GM12878 (cell line): Measurements from ENCODE around the gene PSME3IP1.

ENCODE experiments used
- CHD4 ChIP-seq: fragments of 200-600 bp; sonication (generic); IDR thresholded peaks from 2 replicates; pipeline ENCODE4 v1.6.1; 2016; ENCODE audit warnings: mild to moderate bottlenecking
- CREB1 ChIP-seq: IDR thresholded peaks from 2 replicates; pipeline ENCODE4 v1.6.1; 2012; ENCODE audit warnings: low read depth, mild to moderate bottlenecking, inconsistent platforms
- E2F8 ChIP-seq: fragments of 450-650 bp; IDR thresholded peaks from 2 replicates; pipeline ENCODE4 v1.6.1; 2018; ENCODE audit warnings: mild to moderate bottlenecking, low read depth, moderate library complexity; ENCODE audit not compliant: partially characterized antibody
- EZH2 ChIP-seq: IDR thresholded peaks from 2 replicates; pipeline ENCODE4 v1.6.1; 2012; ENCODE audit warnings: low read depth, mild to moderate bottlenecking, control low read depth, inconsistent platforms, low read length, borderline replicate concordance; ENCODE audit not compliant: control insufficient read depth
- HDAC2 ChIP-seq: fragments of 200-600 bp; sonication (generic); IDR thresholded peaks from 2 replicates; pipeline ENCODE4 v1.6.1; 2017
- HSF1 ChIP-seq: fragments of 150-350 bp; IDR thresholded peaks from 2 replicates; pipeline ENCODE4 v1.6.1; 2014; ENCODE audit warnings: mild to moderate bottlenecking, low read depth, low read length
- JUNB ChIP-seq: IDR thresholded peaks from 2 replicates; pipeline ENCODE4 v1.6.1; 2016; ENCODE audit warnings: antibody characterized with exemption, mild to moderate bottlenecking
- LARP7 ChIP-seq: fragments of 450-650 bp; IDR thresholded peaks from 2 replicates; pipeline ENCODE4 v1.6.1; 2017; ENCODE audit warnings: mild to moderate bottlenecking
- POLR2A ChIP-seq: IDR thresholded peaks from 2 replicates; pipeline ENCODE4 v1.6.1; 2011; ENCODE audit warnings: low read depth, mild to moderate bottlenecking, low read length
- RAD21 ChIP-seq: IDR thresholded peaks from 2 replicates; pipeline ENCODE4 v1.6.1; 2011; ENCODE audit warnings: mild to moderate bottlenecking, low read depth, low read length, moderate library complexity; ENCODE audit not compliant: insufficient read depth
- RCOR1 ChIP-seq: conservative IDR thresholded peaks from 2 replicates; pipeline ENCODE4 v1.6.1; 2012; ENCODE audit warnings: low read depth, low read length, improper control_type of control experiment
- ZNF687 ChIP-seq: fragments of 450-650 bp; IDR thresholded peaks from 2 replicates; pipeline ENCODE4 v1.6.1; 2017; ENCODE audit warnings: mild to moderate bottlenecking, moderate library complexity
- TF ChIP-seq, protein P1 (sequence below), 3 experiments: IDR thresholded peaks in 2 of 3; conservative IDR thresholded peaks in 1 of 3; 2 replicates each; pipeline ENCODE4 v1.5.1; 2011; ENCODE audit warnings: low read depth in 3 of 3, low read length in 3 of 3, mild to moderate bottlenecking in 3 of 3, control low read depth in 2 of 3, moderate library complexity in 2 of 3, inconsistent platforms in 1 of 3, mixed read lengths in 1 of 3; ENCODE audit not compliant: control insufficient read depth in 2 of 3, insufficient read depth in 1 of 3; ENCODE audit errors: extremely low read depth in 1 of 3
- TF ChIP-seq, protein P2 (sequence below): IDR thresholded peaks from 2 replicates; pipeline ENCODE4 v1.6.1; 2012; ENCODE audit warnings: mild to moderate bottlenecking, low read depth, low read length

- TF ChIP-seq RAD21 (no peak), EZH2 (no peak), HDAC2 (no peak), POLR2A (no peak), CREB1 (no peak), LARP7 (no peak), CHD4 (no peak), RCOR1 (no peak), ZNF687 (no peak), E2F8 (no peak), HSF1 (no peak), JUNB (no peak)
- TF ChIP-seq, protein P1, sequence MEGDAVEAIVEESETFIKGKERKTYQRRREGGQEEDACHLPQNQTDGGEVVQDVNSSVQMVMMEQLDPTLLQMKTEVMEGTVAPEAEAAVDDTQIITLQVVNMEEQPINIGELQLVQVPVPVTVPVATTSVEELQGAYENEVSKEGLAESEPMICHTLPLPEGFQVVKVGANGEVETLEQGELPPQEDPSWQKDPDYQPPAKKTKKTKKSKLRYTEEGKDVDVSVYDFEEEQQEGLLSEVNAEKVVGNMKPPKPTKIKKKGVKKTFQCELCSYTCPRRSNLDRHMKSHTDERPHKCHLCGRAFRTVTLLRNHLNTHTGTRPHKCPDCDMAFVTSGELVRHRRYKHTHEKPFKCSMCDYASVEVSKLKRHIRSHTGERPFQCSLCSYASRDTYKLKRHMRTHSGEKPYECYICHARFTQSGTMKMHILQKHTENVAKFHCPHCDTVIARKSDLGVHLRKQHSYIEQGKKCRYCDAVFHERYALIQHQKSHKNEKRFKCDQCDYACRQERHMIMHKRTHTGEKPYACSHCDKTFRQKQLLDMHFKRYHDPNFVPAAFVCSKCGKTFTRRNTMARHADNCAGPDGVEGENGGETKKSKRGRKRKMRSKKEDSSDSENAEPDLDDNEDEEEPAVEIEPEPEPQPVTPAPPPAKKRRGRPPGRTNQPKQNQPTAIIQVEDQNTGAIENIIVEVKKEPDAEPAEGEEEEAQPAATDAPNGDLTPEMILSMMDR (IDR thresholded peaks at IDR 0.05 in 2 of 3, conservative IDR thresholded peaks at IDR 0.05 in 1 of 3; ENCODE audit: control insufficient read depth in 2 of 3, extremely low read depth in 1 of 3, insufficient read depth in 1 of 3, low read depth in 3 of 3, low read length in 3 of 3): no peak
- TF ChIP-seq, protein P2, sequence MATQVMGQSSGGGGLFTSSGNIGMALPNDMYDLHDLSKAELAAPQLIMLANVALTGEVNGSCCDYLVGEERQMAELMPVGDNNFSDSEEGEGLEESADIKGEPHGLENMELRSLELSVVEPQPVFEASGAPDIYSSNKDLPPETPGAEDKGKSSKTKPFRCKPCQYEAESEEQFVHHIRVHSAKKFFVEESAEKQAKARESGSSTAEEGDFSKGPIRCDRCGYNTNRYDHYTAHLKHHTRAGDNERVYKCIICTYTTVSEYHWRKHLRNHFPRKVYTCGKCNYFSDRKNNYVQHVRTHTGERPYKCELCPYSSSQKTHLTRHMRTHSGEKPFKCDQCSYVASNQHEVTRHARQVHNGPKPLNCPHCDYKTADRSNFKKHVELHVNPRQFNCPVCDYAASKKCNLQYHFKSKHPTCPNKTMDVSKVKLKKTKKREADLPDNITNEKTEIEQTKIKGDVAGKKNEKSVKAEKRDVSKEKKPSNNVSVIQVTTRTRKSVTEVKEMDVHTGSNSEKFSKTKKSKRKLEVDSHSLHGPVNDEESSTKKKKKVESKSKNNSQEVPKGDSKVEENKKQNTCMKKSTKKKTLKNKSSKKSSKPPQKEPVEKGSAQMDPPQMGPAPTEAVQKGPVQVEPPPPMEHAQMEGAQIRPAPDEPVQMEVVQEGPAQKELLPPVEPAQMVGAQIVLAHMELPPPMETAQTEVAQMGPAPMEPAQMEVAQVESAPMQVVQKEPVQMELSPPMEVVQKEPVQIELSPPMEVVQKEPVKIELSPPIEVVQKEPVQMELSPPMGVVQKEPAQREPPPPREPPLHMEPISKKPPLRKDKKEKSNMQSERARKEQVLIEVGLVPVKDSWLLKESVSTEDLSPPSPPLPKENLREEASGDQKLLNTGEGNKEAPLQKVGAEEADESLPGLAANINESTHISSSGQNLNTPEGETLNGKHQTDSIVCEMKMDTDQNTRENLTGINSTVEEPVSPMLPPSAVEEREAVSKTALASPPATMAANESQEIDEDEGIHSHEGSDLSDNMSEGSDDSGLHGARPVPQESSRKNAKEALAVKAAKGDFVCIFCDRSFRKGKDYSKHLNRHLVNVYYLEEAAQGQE: no peak
Observed at GRCh38 chr16:57178196-57178595, 7.6 kb downstream of the PSME3IP1 start.
